Measurements from ENCODE around the gene SART1.

DNA sequence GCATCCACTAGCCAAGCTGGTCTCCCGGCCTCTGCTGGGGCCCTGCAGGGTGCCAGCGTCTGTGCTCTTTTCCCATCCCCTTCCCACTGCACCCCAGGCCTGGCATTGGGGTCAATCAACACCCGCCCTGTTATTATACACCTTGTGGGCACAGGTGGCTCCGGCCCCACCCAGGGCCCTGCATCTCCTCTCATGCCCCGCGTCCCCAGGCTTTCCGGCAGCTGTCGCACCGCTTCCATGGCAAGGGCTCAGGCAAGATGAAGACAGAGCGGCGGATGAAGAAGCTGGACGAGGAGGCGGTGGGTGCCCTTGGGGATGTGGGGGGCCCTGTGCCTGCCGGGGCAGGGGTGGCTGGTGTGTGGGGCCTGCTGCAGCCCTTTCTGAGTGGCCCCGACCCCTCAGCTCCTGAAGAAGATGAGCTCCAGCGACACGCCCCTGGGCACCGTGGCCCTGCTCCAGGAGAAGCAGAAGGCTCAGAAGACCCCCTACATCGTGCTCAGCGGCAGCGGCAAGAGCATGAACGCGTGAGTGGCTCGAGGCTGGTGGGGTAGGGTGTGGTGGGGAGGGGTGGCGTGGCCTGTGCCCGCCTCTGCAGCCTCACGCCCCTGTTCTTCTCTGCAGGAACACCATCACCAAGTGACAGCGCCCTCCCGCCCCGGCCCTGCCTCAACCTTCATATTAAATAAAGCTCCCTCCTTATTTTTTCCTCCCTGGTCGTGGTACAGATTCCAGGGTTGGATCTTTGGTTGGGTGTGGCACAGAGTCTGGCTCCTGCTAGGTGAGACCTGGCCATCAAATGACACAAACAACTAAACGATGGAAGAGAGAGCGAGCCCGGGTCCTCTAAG is 17.1 kb downstream of the SART1 start:
- no peak for TF ChIP-seq POLR2A (IDR thresholded peaks at IDR 0.05)
- TF ChIP-seq, protein P1, sequence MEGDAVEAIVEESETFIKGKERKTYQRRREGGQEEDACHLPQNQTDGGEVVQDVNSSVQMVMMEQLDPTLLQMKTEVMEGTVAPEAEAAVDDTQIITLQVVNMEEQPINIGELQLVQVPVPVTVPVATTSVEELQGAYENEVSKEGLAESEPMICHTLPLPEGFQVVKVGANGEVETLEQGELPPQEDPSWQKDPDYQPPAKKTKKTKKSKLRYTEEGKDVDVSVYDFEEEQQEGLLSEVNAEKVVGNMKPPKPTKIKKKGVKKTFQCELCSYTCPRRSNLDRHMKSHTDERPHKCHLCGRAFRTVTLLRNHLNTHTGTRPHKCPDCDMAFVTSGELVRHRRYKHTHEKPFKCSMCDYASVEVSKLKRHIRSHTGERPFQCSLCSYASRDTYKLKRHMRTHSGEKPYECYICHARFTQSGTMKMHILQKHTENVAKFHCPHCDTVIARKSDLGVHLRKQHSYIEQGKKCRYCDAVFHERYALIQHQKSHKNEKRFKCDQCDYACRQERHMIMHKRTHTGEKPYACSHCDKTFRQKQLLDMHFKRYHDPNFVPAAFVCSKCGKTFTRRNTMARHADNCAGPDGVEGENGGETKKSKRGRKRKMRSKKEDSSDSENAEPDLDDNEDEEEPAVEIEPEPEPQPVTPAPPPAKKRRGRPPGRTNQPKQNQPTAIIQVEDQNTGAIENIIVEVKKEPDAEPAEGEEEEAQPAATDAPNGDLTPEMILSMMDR (IDR thresholded peaks at IDR 0.05): no peak

Data from gastroesophageal sphincter (tissue), 3 donors.